ENCODE results near the gene EMILIN1. TPM values are rescaled to one million over a fixed set of nuclear protein-coding genes. Genes with fewer than 3 reads are reported as not detected.

Gene EMILIN1
- total RNA-seq, 4 donors from 2014 or later: 7.9 to 32.2 (median 13.3) TPM

DNA sequence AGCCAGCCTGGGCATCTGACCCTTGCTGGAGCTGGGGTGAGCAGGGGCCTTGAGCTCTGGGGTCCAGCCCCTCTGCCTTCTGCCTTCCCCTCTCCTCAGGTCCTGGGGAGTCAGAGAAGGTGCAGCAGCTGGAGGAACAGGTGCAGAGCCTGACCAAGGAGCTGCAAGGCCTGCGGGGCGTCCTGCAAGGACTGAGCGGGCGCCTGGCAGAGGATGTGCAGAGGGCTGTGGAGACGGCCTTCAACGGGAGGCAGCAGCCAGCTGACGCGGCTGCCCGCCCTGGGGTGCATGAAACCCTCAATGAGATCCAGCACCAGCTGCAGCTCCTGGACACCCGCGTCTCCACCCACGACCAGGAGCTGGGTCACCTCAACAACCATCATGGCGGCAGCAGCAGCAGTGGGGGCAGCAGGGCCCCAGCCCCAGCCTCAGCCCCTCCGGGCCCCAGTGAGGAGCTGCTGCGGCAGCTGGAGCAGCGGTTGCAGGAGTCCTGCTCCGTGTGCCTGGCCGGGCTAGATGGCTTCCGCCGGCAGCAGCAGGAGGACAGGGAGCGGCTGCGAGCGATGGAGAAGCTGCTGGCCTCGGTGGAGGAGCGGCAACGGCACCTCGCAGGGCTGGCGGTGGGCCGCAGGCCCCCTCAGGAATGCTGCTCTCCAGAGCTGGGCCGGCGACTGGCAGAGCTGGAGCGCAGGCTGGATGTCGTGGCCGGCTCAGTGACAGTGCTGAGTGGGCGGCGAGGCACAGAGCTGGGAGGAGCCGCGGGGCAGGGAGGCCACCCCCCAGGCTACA lies 3.8 kb downstream of the EMILIN1 start:
- Histone ChIP-seq H3K4me1 (peaks cover 3 to 61% (median 13%) of the 10 kb centered on the region in 4 donors), H3K9me3 (no peaks in the 10 kb centered on the region), H3K27ac (peak overlapping the region; percentile 3 to 90 (median 80)), H3K4me3 (no peak overlapping the region), H3K27me3 (no peaks in the 10 kb centered on the region), H3K36me3 (no peaks in the 10 kb centered on the region)
- no peak for DNase-seq
- TF ChIP-seq, protein P1, sequence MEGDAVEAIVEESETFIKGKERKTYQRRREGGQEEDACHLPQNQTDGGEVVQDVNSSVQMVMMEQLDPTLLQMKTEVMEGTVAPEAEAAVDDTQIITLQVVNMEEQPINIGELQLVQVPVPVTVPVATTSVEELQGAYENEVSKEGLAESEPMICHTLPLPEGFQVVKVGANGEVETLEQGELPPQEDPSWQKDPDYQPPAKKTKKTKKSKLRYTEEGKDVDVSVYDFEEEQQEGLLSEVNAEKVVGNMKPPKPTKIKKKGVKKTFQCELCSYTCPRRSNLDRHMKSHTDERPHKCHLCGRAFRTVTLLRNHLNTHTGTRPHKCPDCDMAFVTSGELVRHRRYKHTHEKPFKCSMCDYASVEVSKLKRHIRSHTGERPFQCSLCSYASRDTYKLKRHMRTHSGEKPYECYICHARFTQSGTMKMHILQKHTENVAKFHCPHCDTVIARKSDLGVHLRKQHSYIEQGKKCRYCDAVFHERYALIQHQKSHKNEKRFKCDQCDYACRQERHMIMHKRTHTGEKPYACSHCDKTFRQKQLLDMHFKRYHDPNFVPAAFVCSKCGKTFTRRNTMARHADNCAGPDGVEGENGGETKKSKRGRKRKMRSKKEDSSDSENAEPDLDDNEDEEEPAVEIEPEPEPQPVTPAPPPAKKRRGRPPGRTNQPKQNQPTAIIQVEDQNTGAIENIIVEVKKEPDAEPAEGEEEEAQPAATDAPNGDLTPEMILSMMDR (IDR thresholded peaks at IDR 0.05): no peak
- no peak for TF ChIP-seq POLR2A (IDR thresholded peaks at IDR 0.05)

DNA sequence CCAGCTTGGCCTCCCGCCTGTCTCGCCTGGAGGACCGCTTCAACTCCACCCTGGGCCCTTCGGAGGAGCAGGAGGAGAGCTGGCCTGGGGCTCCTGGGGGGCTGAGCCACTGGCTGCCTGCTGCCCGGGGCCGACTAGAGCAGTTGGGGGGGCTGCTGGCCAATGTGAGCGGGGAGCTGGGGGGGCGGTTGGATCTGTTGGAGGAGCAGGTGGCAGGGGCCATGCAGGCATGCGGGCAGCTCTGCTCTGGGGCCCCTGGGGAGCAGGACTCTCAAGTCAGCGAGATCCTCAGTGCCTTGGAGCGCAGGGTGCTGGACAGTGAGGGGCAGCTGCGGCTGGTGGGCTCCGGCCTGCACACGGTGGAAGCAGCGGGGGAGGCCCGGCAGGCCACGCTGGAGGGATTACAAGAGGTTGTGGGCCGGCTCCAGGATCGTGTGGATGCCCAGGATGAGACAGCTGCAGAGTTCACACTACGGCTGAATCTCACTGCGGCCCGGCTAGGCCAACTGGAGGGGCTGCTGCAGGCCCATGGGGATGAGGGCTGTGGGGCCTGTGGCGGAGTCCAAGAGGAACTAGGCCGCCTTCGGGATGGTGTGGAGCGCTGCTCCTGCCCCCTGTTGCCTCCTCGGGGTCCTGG lies 4.5 kb downstream of the EMILIN1 start:
- H3K4me3 ChIP-seq: no peak overlapping the region
- no peaks in the 10 kb centered on the region for H3K36me3 ChIP-seq
- TF ChIP-seq, protein P1 (IDR thresholded peaks at IDR 0.05): no peak
- no peak for TF ChIP-seq POLR2A (IDR thresholded peaks at IDR 0.05)
- H3K27ac ChIP-seq: peak overlapping the region in 2 of 4 donors; percentile 3 to 82
- H3K4me1 ChIP-seq: peaks cover 3 to 61% (median 15%) of the 10 kb centered on the region in 4 donors
- no peaks in the 10 kb centered on the region for H3K9me3 ChIP-seq
- H3K27me3 ChIP-seq: no peaks in the 10 kb centered on the region
- no peak for DNase-seq

DNA sequence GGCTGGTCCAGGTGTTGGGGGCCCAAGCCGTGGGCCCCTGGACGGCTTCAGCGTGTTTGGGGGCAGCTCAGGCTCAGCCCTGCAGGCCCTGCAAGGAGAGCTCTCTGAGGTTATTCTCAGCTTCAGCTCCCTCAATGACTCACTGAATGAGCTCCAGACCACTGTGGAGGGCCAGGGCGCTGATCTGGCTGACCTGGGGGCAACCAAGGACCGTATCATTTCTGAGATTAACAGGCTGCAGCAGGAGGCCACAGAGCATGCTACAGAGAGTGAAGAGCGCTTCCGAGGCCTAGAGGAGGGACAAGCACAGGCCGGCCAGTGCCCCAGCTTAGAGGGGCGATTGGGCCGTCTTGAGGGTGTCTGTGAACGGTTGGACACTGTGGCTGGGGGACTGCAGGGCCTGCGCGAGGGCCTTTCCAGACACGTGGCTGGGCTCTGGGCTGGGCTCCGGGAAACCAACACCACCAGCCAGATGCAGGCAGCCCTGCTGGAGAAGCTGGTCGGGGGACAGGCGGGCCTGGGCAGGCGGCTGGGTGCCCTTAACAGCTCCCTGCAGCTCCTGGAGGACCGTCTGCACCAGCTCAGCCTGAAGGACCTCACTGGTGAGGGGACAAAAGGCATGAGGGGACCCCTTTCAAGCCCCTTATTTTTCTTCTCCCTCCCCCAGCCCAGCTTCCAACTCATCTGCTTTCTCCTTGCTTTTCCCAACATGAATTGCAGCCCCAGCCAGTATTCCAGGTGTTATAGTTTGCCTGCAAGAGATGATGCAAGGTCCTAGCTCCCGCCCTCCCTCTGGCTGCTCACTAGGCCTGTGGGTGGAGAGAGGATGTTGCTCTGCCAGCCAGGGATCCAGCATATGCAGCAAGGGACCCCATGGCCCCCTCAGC lies 5.2 kb downstream of the EMILIN1 start:
- Histone ChIP-seq H3K9me3 (no peaks in the 10 kb centered on the region), H3K27ac (no peak overlapping the region), H3K36me3 (no peaks in the 10 kb centered on the region), H3K4me1 (peaks cover 3 to 61% (median 15%) of the 10 kb centered on the region in 4 donors), H3K27me3 (no peaks in the 10 kb centered on the region), H3K4me3 (no peak overlapping the region)
- DNase-seq: no peak
- TF ChIP-seq, protein P1 (IDR thresholded peaks at IDR 0.05): no peak
- TF ChIP-seq POLR2A (IDR thresholded peaks at IDR 0.05): no peak

DNA sequence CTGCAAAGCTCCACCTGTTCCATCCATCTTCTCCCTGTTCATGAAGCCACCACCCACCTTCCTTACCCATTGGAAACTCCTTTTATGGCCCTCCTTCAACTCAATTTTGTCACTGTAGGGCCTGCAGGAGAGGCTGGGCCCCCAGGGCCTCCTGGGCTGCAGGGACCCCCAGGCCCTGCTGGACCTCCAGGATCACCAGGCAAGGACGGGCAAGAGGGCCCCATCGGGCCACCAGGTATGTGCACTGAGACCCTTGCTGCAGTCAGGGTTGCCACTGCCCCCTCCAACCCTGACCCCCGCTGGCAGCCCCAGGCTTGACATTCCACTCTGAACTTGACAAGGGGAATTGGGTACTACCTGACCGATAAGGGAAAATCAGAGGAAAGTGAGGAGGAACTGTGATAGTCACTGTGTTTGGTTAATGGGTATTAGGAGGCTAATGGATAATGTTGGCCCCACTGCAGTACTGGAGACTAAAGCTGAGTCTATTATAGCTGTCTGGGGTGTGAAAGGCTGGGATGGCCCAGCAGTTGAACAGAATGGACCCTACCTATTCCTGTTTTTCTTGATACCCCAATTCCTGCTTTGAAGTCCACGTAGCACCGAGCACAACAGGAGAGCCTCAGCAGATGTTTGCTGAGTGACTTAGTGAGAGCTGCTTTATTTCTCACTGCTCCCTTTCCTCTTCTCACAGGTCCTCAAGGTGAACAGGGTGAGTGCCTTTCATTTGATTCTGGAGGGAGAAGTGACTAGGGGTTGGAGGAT lies 6.1 kb downstream of the EMILIN1 start:
- no peaks in the 10 kb centered on the region for H3K36me3 ChIP-seq
- H3K9me3 ChIP-seq: no peaks in the 10 kb centered on the region
- peaks cover 3 to 61% (median 15%) of the 10 kb centered on the region in 4 donors for H3K4me1 ChIP-seq
- H3K27ac ChIP-seq: peak overlapping the region in 2 of 4 donors; percentile 81 to 93
- DNase-seq: no peak
- TF ChIP-seq POLR2A (IDR thresholded peaks at IDR 0.05): no peak
- TF ChIP-seq, protein P1 (IDR thresholded peaks at IDR 0.05): no peak
- H3K4me3 ChIP-seq: no peak overlapping the region
- H3K27me3 ChIP-seq: no peaks in the 10 kb centered on the region
